GM12865 (cell line): ENCODE data around the gene DTX1.

Experiments used
- DNase-seq: peaks from one replicate; pipeline ENCODE4 v3.0.0; 2010; ENCODE audit warnings: low read depth
- H3K4me3 ChIP-seq: 2 replicates; pipeline ENCODE4 v1.5.1; 2011; ENCODE audit warnings: mild to moderate bottlenecking, low read depth, low read length, control low read depth
- TF ChIP-seq, protein P1 (sequence below): IDR thresholded peaks from 2 replicates; pipeline ENCODE4 v1.5.1; 2011; ENCODE audit warnings: low read length, control low read depth, low read depth, inconsistent platforms; ENCODE audit not compliant: insufficient read depth; ENCODE audit errors: missing control alignments

DTX1 gene

GRCh38 chr12:113133036-113133435 lies 76.5 kb downstream of the DTX1 start:
- DNase-seq, result no peak
- H3K4me3 ChIP-seq, result no peak overlapping the region
- TF ChIP-seq, protein P1, sequence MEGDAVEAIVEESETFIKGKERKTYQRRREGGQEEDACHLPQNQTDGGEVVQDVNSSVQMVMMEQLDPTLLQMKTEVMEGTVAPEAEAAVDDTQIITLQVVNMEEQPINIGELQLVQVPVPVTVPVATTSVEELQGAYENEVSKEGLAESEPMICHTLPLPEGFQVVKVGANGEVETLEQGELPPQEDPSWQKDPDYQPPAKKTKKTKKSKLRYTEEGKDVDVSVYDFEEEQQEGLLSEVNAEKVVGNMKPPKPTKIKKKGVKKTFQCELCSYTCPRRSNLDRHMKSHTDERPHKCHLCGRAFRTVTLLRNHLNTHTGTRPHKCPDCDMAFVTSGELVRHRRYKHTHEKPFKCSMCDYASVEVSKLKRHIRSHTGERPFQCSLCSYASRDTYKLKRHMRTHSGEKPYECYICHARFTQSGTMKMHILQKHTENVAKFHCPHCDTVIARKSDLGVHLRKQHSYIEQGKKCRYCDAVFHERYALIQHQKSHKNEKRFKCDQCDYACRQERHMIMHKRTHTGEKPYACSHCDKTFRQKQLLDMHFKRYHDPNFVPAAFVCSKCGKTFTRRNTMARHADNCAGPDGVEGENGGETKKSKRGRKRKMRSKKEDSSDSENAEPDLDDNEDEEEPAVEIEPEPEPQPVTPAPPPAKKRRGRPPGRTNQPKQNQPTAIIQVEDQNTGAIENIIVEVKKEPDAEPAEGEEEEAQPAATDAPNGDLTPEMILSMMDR, result no peak

DNA sequence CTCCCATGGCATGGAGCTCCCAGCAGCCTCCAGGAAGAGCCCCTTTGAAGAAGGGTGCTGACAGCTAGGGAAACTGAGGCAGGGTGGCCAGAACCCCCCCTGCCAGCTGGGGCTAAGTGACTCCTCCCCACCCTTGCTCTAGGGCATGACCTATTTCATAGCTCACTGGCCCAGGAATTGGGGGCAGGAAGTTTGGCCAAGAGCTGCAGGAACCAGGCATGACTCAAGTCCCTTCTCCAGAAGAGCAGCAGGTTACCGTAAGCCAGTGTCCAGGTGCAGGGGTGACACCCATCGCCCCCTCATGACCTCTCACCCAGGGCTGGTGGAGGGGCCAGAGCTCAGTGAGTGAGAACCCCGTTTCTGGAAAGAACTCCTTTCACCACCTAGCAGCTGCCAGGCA lies 77.1 kb downstream of the DTX1 start:
- TF ChIP-seq, protein P1, result no peak

DNA sequence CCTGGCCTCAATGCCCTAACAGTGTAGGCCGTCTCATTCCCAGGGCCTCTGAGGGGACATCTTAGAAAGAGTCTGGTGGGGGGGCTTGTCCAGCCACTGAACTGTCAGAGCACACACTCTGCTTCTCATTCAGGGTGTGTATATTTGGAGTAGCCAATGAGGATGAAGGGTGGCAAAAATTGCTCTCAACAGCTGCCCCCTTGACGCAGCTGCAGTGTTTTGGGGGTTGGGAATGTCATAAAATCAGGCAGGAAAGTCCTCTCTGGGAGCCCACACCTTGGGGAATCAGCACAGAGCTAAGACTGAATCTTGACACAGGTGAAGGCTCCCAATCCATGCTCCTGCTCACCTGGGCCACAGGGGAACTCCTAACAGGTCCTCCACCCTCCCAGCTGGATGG lies 77.5 kb downstream of the DTX1 start:
- H3K4me3 ChIP-seq, result no peak overlapping the region
- TF ChIP-seq, protein P1, result no peak
- DNase-seq, result no peak

More for the DNA sequence above, 77.1 kb downstream of the DTX1 start:
- no peak for DNase-seq
- H3K4me3 ChIP-seq, result no peak overlapping the region

DNA sequence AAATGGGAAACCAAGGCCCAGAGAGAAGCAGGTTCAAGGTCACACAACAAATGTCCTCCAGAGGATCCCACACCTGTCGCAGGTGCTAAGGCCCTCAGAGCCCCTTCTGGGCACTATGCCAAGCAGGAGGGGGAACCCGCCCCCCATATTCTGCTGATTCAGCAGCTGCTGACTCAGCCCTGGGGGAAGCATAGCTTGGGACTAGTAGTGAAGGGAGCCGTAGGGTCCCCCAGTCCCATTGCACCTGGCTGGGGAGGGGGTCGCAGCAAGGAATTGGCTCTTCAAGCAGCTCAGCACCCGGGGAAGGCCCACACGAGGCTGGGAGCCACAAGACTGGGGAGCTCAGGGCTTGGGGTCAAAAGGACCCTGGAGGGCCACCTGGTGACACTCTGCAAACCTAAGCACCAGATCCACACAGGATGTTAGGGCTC lies 78.0 kb downstream of the DTX1 start:
- TF ChIP-seq, protein P1, result no peak
- no peak for DNase-seq
- no peak overlapping the region for H3K4me3 ChIP-seq

DNA sequence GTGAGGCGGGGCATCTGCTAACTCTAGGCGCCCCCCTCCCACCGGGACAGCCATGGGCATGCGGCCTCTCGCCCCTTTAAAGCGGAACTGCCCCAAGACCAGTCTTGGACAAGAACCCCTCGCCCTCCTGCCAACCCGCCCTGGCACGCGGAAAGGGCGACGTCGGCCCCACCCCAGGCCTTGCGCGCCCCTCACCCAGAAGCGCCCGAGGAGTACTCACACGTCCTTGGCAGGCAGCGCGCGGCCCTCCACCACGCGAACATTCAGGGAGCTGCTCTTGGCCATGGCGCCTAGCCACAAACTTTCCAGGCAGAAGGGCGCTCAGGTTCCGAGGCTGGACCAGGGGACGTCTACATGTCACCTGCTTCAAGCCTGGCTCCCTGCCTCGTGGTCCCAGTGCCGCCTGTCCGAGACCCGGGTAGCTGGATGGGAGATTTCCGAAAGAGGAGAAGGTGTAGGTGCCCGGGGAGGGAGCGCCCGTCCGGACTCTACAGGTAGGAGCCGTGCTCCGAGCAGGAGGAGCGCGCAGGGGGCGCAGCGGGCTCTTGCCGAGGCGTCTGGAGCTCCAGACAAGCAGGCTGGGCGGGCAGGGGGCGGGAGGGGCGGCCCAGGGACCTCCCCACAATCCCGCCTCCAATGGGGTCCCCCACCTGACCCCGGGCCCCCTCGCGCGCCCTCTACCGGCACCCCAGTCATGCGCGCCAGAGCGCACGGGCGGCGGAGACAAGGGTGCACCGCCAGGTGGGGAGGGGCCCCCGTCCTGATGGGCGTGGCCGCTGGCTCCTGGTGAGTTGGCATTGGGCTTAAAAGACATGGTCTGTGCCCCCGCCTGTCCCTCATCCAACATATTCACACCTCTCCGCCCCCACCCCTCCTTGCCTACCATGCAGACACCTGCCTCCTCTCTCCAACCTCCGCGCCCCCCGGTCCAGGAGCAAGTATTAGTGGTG lies 78.9 kb downstream of the DTX1 start, which contains the start of gene RASAL1:
TSS of gene RASAL1 (minus strand) at position 584 of the 950 bp plus-strand sequence. CDS start at position 285, 299 bp downstream.
- DNase-seq, result peak; percentile 43
- TF ChIP-seq, protein P1, result peak; percentile 48
- no peak within 1 kb of the TSS for H3K4me3 ChIP-seq

DNA sequence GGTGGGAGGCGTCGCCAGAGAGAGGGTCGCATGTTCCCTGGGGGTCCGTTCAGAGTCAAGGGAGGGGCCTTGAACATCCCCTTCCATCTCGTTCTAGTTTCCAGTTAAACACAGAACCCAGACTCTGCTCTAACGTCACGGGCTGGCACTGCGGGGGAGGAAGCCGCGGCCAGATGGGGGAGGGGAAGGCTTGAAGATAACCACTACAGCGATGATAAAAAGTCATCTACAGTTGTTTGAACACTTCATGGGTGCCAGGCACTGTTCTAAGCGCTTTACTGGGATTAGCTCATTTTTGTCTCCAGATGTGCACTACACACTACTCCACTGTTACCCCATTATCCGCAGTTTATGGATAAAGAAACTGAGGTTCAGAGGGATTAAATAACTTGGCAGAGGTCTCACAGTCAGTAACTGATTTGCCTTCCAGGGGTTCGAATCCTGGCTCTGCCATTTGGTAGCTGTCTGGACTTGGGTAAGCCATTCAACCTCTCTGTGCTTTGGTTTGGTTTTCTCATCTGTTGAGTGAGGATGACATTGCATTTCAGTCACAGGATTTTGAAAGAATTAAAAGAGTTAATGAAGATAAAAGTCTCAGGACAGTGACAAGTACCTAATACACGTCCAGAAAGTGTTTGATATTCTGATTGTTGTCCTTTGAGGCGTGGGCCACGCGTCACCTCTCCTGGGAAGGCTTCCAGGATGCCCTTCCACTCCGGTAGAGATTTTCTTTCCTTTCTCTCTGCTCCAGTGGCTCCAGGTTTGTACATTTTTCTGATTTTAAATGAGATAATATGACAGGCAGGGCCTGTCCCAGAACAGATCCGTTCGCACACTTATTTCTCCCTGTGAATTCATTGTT lies 79.8 kb downstream of the DTX1 start:
- TF ChIP-seq, protein P1, result no peak

More for the DNA sequence above, 79.8 kb downstream of the DTX1 start:
- DNase-seq, result no peak
- no peak overlapping the region for H3K4me3 ChIP-seq
